Activated naive CD4-positive, alpha-beta T cell treated with anti-CD3 and anti-CD28 coated beads, Interleukin-2, amount 50 U/mL, for 16 hours (primary cell): ENCODE results near the gene PSMC3IP.
A peak's percentile ranks its signal among the peaks of the same experiment; 100 is the strongest.

Experiments used
- DNase-seq: peaks from one replicate; pipeline ENCODE4 v3.0.0-alpha.2; 2020

The PSMC3IP gene

GRCh38 chr17:42584880-42585279 is 7.4 kb upstream of the PSMC3IP start:
- no peak for DNase-seq

- DNase-seq = no peak
Observed at GRCh38 chr17:42581744-42582270, 4.3 kb upstream of the PSMC3IP start.

- DNase-seq = no peak
Observed at GRCh38 chr17:42579794-42580551, 2.4 kb upstream of the PSMC3IP start.

GRCh38 chr17:42578282-42578869 is 847 bp upstream of the PSMC3IP start:
- DNase-seq = peak; percentile 78

- DNase-seq = no peak
Observed at GRCh38 chr17:42577140-42577531, 393 bp downstream of the PSMC3IP start.

GRCh38 chr17:42574463-42574862 is 3.1 kb downstream of the PSMC3IP start:
- no peak for DNase-seq

GRCh38 chr17:42573095-42573494 is 4.4 kb downstream of the PSMC3IP start:
- DNase-seq = no peak

GRCh38 chr17:42571435-42572225 is 5.9 kb downstream of the PSMC3IP start:
- no peak for DNase-seq

- no peak for DNase-seq
Observed at GRCh38 chr17:42568341-42569111, 9.0 kb downstream of the PSMC3IP start.

- peak; percentile 90 for DNase-seq
Observed at GRCh38 chr17:42566883-42567573, 10.5 kb downstream of the PSMC3IP start, which contains the start of gene MLX. Gene MLX (plus strand): TSS chr17:42567100. CDS start chr17:42567125, 25 bp downstream.

GRCh38 chr17:42566215-42566882 is 11.2 kb downstream of the PSMC3IP start:
- no peak for DNase-seq

- DNase-seq = no peak
Observed at GRCh38 chr17:42565523-42566214, 11.9 kb downstream of the PSMC3IP start.

- DNase-seq = no peak
Observed at GRCh38 chr17:42564815-42565522, 12.6 kb downstream of the PSMC3IP start.

- no peak for DNase-seq
Observed at GRCh38 chr17:42563950-42564349, 13.6 kb downstream of the PSMC3IP start.

- DNase-seq = no peak
Observed at GRCh38 chr17:42563543-42563942, 14.0 kb downstream of the PSMC3IP start.

GRCh38 chr17:42563143-42563509 is 14.4 kb downstream of the PSMC3IP start:
- no peak for DNase-seq

GRCh38 chr17:42562388-42563142 is 15.0 kb downstream of the PSMC3IP start:
- DNase-seq = no peak

- peak; percentile 89 for DNase-seq
Observed at GRCh38 chr17:42561897-42562387, 15.6 kb downstream of the PSMC3IP start, which contains the start of gene COASY. Gene COASY (plus strand): TSS chr17:42562148. CDS start chr17:42562623, 475 bp downstream.

GRCh38 chr17:42560246-42560645 is 17.3 kb downstream of the PSMC3IP start:
- no peak for DNase-seq
